KMS-11 (cell line): Measurements from ENCODE around the gene ATP6V1D.

Source experiments
- H2AFZ ChIP-seq: fragments of 200-600 bp; sonication (generic); 2 replicates; pipeline ENCODE4 v1.6.1; 2016; ENCODE audit warnings: antibody characterized with exemption, mixed run types, low read depth
- H3K27ac ChIP-seq: fragments of 200-600 bp; sonication (generic); 2 replicates; pipeline ENCODE4 v1.6.1; 2016; ENCODE audit warnings: mild to moderate bottlenecking, mixed run types
- H3K27me3 ChIP-seq: fragments of 200-600 bp; sonication (generic); 2 replicates; pipeline ENCODE4 v1.6.1; 2017; ENCODE audit warnings: mild to moderate bottlenecking, low read depth, mixed run types, moderate library complexity; ENCODE audit not compliant: insufficient read depth
- H3K36me3 ChIP-seq: fragments of 200-600 bp; sonication (generic); 2 replicates; pipeline ENCODE4 v1.6.1; 2017; ENCODE audit warnings: mild to moderate bottlenecking, mixed run types; ENCODE audit not compliant: insufficient read depth
- H3K4me1 ChIP-seq: fragments of 200-600 bp; sonication (generic); 2 replicates; pipeline ENCODE4 v1.6.1; 2016; ENCODE audit warnings: mild to moderate bottlenecking, low read depth, mixed run types; ENCODE audit not compliant: poor library complexity, severe bottlenecking
- H3K4me2 ChIP-seq: fragments of 200-600 bp; sonication (generic); 2 replicates; pipeline ENCODE4 v1.7.0; 2016; ENCODE audit warnings: mild to moderate bottlenecking, mixed run types
- H3K4me3 ChIP-seq: fragments of 200-600 bp; sonication (generic); IDR thresholded peaks from 2 replicates; pipeline ENCODE4 v1.6.1; 2017; ENCODE audit warnings: low read depth, low read length, mixed read lengths; ENCODE audit not compliant: insufficient read depth
- H3K79me2 ChIP-seq: fragments of 200-600 bp; sonication (generic); 2 replicates; pipeline ENCODE4 v1.6.1; 2016; ENCODE audit warnings: low read depth, mixed run types; ENCODE audit not compliant: insufficient read depth
- H3K9ac ChIP-seq: fragments of 200-600 bp; sonication (generic); 2 replicates; pipeline ENCODE4 v1.6.1; 2016; ENCODE audit warnings: mild to moderate bottlenecking, mixed run types
- H4K20me1 ChIP-seq: fragments of 200-600 bp; sonication (generic); 2 replicates; pipeline ENCODE4 v1.6.1; 2016; ENCODE audit warnings: mild to moderate bottlenecking, mixed run types; ENCODE audit not compliant: insufficient read depth
- TF ChIP-seq, protein P1 (sequence below): fragments of 200-600 bp; sonication (generic); conservative IDR thresholded peaks from 2 replicates; pipeline ENCODE4 v1.6.1; 2017; ENCODE audit warnings: low read depth, mild to moderate bottlenecking, antibody characterized with exemption, low read length, moderate library complexity, mixed read lengths

ATP6V1D gene

GRCh38 chr14:67357969-67358354, 1.6 kb downstream of the ATP6V1D start:
- no peak overlapping the region for H3K4me3 ChIP-seq
- H3K4me1 ChIP-seq, result peaks cover 44% of the 10 kb centered on the region
- H3K79me2 ChIP-seq, result peaks cover 36% of the 10 kb centered on the region
- H3K36me3 ChIP-seq, result no peaks in the 10 kb centered on the region
- no peak overlapping the region; the same call in 1 of the 2 replicates for H3K27ac ChIP-seq
- H3K9ac ChIP-seq, result no peak overlapping the region
- H4K20me1 ChIP-seq, result no peaks in the 10 kb centered on the region
- peak overlapping the region; percentile 78; the same call in 1 of the 2 replicates for H3K4me2 ChIP-seq
- H2AFZ ChIP-seq, result no peak overlapping the region
- TF ChIP-seq, protein P1, sequence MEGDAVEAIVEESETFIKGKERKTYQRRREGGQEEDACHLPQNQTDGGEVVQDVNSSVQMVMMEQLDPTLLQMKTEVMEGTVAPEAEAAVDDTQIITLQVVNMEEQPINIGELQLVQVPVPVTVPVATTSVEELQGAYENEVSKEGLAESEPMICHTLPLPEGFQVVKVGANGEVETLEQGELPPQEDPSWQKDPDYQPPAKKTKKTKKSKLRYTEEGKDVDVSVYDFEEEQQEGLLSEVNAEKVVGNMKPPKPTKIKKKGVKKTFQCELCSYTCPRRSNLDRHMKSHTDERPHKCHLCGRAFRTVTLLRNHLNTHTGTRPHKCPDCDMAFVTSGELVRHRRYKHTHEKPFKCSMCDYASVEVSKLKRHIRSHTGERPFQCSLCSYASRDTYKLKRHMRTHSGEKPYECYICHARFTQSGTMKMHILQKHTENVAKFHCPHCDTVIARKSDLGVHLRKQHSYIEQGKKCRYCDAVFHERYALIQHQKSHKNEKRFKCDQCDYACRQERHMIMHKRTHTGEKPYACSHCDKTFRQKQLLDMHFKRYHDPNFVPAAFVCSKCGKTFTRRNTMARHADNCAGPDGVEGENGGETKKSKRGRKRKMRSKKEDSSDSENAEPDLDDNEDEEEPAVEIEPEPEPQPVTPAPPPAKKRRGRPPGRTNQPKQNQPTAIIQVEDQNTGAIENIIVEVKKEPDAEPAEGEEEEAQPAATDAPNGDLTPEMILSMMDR, result no peak
- no peaks in the 10 kb centered on the region for H3K27me3 ChIP-seq

DNA sequence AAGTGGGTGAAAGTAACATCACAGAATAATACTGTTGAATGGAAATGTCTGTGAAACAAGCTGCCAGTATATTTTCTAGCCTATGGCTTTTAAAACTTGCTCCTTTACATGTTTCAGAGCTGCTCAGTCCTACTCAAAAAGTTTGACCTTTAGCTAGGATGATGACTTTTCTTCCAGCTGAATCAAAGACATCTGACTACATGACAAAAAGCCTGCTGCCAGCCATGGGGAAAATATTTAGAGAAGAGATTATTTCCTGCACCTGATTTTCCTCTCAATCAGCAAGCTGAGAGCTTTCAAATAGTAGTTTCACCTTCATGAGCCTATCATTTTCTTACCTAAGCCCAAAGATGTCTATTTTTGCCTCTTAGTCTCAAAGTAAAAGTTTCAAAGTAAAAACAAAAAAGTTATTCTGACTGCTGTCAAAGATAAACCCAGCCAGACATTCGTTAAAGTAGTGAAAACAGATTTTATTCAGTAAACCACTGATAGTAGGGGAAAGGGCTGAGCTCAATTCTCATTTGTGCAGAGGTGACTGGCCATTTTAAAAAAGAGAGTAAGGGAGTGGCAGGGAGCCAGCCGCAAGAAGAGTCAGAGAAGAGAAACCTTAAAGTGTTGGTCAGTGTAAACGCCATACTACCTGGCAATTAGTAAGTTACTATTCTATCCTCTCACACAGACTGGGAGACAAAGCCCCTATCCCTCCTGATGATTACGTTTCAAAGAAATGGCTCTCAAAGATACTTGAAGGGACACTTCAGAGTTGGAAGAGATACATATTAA, 2.2 kb downstream of the ATP6V1D start:
- Histone ChIP-seq H3K4me2 (peak overlapping the region; percentile 21; the same call in 1 of the 2 replicates), H3K36me3 (no peaks in the 10 kb centered on the region), H3K4me3 (no peak overlapping the region), H3K27me3 (no peaks in the 10 kb centered on the region), H4K20me1 (no peaks in the 10 kb centered on the region), H3K27ac (peak overlapping the region; percentile 40; the same call in 1 of the 2 replicates), H3K4me1 (peaks cover 39% of the 10 kb centered on the region), H2AFZ (no peak overlapping the region), H3K79me2 (peaks cover 30% of the 10 kb centered on the region), H3K9ac (no peak overlapping the region)
- TF ChIP-seq, protein P1, result no peak

- no peaks in the 10 kb centered on the region for H3K27me3 ChIP-seq
- H3K79me2 ChIP-seq, result no peaks in the 10 kb centered on the region
- H3K4me3 ChIP-seq, result no peak overlapping the region
- H3K9ac ChIP-seq, result no peak overlapping the region
- H3K36me3 ChIP-seq, result no peaks in the 10 kb centered on the region
- H4K20me1 ChIP-seq, result no peaks in the 10 kb centered on the region
- no peak overlapping the region for H3K4me2 ChIP-seq
- peaks cover 13% of the 10 kb centered on the region for H3K4me1 ChIP-seq
- no peak overlapping the region for H2AFZ ChIP-seq
- no peak overlapping the region for H3K27ac ChIP-seq
- TF ChIP-seq, protein P1, result no peak
Measured at GRCh38 chr14:67352055-67352454, 7.5 kb downstream of the ATP6V1D start.

- H3K27ac ChIP-seq, result no peak overlapping the region
- no peak overlapping the region for H3K4me3 ChIP-seq
- H3K79me2 ChIP-seq, result no peaks in the 10 kb centered on the region
- H3K36me3 ChIP-seq, result no peaks in the 10 kb centered on the region
- no peak overlapping the region for H3K9ac ChIP-seq
- H2AFZ ChIP-seq, result no peak overlapping the region
- TF ChIP-seq, protein P1, result no peak
- no peaks in the 10 kb centered on the region for H3K4me1 ChIP-seq
- H4K20me1 ChIP-seq, result no peaks in the 10 kb centered on the region
- H3K27me3 ChIP-seq, result no peaks in the 10 kb centered on the region
- H3K4me2 ChIP-seq, result no peak overlapping the region
Measured at GRCh38 chr14:67345583-67345982, 14.0 kb downstream of the ATP6V1D start.
